GDM1 (cell line): ENCODE results near the gene CYP4A22.
"Not testable (repeated sequence)": the region's sequence is repeated elsewhere in the genome, so short reads cannot be mapped to it uniquely, and the experiment has no call there.

Experiments
- DNase-seq: peaks from one replicate; lab custom pipeline; 2025; lab: John Stamatoyannopoulos, UW

Gene CYP4A22

DNA sequence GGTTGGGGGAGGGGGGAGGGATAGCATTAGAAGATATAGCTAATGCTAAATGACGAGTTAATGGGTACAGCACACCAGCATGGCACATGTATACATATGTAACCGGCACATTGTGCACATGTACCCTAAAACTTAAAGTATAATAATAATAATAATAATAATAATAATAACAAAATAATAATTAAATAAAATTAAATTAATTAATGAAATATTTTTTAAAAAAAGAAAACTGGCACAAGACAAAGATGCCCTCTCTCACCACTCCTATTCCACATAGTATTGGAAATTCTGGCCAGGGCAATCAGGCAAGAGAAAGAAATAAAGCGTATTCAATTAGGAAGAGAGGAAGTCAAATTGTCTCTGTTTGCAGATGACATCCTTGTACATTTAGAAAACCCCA lies 20.7 kb downstream of the CYP4A22 start:
- DNase-seq = not testable (repeated sequence)

DNA sequence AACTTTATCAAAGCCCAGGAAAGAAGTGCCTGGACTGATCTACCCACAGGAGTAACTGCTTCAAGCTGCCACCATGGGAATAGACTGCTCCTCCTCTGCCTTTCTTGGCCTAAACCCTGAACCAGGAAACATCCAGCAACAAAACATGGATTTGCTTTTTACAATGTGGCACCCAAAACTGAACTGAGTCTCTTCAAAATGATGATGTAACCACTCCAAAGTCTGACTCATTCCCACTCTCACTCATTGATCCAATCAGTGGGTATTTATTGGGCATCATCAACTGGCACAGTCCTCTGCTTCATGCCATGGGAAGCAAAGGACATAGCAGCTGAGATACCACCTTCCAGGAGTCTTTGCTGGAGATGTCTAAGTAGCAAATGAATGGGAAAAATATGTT lies 23.5 kb downstream of the CYP4A22 start:
- DNase-seq = no peak

DNA sequence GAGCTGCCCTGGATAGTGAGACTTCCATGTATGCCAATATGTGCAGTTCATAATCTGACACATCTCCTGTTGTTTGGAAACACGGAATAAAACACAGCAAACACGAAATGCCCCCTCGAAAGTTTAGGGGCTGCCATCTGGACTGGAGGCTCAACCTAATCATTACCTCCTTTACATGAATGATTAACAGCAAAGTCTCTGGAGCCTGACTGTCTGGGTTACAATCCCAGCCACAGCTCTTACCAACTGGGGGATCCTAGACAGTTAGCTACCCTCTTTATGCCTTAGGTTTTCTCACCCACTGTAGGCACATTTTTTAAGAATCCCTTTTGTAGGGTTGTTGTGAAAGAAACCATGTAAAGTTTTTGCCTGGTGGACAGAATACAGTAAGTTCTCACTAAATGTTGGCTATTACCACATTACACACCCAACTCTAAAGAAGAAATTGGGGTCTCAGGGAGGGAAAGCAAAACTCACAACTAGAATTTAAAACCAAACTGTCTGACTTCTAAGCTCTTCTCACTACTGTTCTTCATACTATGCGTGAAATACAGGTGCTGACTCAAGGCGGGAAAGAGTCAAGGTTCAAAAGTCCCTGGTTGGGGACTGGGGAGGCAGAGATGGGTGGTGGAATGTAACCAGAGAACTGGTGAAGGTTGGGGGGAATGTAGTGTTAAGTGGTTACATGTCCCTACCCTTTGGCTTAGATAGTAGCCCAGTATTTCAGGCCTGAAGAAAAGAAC lies 24.2 kb downstream of the CYP4A22 start:
- DNase-seq = no peak

DNA sequence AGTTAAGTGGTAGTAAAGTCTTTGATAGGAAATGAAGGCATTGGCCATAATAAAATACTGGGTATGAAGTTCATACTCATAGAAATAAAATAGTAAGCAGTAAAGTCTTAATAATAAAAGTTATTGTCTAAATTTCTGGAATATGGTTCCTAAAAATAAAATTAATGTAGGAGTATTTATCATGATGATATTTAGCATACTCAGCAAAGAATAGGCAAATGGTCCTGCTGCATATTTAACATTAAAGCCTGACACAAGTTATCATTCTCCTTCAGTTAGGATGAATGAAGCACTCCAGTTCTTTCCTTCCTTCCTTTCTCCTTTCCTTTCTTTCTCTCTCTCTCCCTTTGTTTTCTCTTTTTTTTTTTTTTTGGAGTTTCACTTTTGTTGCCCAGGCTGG lies 27.3 kb downstream of the CYP4A22 start:
- no peak for DNase-seq

DNA sequence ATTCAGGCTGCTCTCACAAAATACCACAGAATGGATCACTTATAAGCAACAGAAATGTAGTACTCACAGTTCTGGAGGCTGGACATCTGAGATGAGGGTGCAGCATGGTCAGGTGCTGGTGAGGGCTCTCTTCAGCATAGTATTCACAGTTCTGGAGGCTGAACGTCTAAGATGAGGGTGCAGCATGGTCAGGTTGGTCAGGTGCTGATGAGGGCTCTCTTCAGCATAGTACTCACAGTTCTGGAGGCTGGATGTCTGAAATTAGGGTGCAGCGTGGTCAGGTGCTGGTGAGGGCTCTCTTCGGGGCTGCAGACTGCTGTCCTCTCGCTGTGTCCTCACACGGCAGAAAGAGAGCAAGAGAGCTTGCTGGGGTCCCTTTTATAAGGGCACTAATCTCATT lies 35.5 kb downstream of the CYP4A22 start:
- DNase-seq = no peak

DNA sequence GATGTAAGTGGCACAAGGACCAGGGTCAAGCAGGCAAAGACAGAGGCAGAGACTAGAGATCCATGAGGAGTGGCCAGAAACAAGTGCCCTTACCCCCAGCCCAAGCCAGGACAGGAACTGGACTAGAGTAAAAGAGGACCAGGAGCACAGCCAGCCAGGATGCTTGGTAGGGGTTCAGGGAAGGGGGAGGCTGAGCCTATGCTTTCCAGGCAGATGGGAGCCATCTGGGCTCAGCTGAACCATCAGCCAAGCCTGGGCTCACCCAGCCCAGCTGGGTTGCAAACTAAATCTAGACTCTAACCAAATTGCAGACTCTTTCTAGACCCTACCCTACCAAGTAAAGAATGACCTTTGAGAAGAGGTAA lies 37.4 kb downstream of the CYP4A22 start:
- DNase-seq = no peak

DNA sequence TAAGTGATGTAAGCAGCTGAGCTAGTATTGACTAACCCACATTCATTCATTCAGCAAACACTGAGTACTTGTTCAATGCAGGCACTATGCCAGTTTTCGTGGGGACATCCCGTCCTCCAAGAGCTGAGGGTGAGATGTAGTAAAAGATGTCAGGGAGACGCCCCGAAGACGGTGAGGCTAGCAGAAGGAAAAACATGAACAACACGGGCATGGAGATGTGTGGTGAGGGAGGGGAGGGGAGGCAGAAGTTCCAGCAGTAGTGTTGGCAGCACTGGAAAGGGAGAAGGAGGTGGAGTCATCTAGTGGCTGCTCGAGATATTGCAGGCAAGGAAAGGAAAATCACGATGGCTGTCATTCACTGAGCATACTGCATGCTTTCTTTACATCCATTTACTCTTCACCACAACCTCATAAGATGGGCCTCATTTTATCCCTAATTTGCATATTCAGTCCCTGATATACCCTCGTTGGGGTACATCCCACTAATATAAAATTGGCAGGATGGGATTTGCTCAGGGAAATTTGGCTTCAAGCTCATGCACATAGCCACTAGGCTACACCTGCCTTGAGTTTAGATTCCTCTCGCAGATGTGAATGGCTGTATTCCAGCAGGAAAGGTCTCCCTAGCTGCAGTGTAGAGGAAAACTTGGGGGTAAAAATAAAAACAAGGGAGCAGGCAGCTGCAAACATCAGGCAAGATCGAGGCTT lies 38.1 kb downstream of the CYP4A22 start:
- peak; percentile 58 for DNase-seq

DNA sequence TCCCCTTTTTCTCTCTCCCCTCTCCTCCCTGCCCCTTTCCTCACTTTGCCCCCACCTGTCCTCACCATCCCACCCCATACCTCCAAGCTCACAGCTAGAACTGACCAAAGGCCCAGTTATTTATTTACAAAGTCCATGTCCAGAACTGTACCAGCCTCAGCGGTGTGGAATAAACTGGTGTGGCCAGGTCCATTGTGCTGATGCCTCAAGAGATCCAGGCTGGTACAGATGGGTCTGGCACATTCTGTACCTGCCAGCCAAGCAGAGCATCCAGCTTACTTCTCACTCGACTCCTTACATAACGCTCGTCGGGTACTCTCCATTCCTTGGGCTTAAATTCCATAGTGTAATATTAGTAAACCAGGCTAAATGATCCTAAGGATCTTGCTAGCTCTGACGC lies 40.8 kb downstream of the CYP4A22 start:
- no peak for DNase-seq

DNA sequence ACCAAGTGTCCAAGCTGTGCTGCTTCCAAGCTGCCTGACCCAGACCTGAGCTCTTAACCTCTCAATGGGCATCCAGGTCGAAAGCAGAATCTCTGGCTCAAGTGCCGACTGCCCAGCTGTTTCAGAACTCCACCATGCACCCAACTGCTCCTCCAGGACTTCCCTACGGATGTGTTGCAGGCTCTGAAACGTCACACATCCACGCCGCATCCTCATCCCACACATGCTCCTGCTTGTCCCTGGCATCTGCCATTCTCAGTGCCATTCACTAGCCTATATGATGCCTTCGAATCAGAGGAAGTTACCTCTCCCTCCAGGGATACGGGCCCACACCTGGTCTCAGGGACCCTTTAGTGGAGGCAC lies 41.4 kb downstream of the CYP4A22 start:
- DNase-seq = no peak

DNA sequence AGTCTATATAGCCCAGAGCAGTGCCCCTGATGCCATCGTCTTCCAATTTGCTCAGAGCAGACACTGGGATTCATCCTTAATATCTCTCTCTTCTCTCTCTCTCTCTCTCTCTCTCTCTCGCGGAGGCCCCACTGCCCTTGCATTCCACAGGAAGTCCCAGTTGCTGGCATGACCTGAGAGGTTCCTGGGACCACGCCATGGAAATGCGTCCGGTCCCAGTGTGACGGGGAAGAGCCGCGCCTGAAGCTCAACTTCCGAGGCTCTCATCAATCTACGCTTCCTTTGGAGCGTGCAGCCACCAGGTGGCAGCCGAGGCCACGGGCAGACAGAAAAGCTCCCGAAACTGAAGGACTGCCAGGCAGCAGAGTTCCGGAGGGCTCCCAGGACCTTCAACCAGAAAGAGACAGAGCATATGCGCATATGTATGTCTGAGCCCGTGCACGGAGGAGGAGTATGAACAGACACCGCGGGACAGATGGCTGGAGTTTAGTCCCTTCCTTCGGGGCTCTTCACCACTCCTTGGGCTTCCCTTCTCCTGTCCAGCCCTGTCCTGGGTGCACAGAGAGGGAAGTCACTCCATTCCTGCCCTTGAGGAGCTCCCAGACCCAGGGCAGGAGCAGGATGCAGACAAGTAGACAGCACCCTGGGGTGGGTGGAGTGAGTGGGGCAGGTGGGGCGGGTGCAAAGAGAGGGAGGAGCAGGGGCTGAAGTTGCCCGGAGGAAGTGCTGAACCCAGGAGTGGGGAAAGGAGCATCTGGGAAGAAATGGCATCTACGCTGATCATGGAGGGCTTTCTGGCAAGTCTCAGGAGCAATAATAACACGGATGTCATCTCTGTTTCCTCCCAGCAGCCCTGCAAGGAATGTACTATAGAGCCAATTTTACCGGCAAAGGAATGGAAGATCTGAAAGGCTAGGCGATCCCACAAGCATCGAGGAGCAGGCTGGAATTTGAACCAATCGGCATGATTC lies 42.1 kb downstream of the CYP4A22 start:
- peak; percentile 85 for DNase-seq

DNA sequence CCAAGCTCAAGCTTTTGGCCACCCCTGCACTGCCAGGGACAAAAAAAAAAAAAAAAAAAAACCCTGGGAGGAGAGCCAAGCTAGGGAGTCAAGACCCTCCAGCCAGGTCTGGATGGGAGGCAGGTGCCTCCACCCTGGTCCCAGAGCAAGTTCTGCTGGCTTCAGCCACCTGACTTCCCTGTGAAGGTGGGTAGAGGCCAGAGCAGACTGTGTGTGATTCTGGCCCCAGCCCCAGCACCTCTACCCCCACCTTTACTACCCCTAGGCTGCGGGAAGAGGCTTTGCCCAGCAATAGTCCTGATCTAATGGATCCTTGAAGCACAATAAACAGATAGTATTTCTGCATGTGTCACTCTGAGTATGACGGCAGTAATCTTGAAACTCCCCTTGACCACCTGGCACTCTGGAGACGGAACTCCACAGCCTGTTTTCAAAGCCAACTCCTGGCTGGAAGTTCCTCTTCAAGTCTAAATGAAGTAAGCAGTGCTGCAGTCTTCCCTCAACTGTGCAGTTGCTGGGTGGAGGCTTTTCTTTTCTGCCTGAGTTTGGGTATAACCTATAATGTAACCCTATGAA lies 42.8 kb downstream of the CYP4A22 start:
- DNase-seq = no peak

DNA sequence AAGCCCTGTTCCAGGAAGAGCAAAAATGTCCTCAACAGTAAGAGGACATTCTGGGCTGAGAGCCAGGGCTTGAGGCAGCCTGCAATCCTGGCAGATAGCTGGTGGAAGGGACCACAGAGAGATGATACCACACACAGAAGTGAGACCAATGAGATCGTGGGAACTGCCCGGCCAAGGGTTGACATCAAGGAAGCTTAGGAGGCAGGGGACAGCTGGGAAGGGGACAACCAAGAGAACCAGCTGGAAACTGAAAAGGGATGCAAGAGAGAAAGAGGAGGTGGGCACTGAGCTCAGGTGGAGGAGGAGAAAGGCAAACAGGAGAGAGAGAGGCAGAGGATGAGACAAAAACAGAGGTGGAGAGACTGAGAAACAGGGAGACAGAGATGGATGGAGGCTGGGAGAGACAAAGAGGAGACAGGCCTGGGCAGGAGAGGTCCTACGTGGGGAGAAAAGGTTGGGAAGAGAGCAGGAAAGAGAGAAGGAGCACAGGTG lies 43.4 kb downstream of the CYP4A22 start:
- DNase-seq = no peak

DNA sequence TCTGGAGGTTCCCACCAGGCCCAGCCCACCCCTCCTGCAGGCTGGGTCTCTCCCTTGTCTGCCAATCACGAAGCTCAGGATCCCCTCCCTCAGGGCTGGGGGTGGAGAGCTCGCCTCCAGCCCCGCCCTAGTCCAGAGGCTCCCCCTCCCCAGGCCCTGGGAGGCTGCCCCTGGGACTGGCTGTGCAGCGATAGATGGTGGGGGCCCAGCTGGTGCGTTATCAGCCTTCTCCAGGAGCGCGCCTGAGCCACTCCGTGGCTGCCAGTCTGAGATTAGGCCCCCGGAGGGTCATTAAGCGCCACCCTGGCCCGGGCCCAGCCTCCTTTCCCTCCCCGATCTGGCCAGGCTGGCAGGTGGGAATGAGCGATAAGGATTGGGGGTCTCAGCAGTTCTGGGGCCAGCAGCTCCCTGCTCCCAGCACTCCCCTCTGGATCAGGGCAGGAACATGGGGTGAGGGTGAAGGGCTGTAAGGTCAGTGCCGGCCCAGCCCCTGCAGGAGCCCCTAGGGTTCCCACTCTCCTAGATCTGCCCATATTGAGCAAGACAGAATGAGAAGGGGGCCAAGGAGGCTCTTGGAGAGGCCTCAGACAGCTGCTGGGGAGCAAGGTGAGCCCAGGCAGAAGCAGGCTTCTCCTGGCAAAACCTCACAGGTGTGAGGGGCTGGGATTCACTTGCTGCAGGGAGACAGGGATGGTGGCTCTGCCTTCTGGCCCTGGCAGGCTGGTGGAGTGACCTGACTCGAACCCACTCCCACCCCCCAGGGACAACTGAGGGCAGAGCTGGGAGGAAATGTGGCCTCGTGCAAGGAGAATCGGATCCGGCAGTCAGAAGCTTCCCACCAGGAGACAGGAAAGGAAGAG lies 44.1 kb downstream of the CYP4A22 start:
- no peak for DNase-seq

DNA sequence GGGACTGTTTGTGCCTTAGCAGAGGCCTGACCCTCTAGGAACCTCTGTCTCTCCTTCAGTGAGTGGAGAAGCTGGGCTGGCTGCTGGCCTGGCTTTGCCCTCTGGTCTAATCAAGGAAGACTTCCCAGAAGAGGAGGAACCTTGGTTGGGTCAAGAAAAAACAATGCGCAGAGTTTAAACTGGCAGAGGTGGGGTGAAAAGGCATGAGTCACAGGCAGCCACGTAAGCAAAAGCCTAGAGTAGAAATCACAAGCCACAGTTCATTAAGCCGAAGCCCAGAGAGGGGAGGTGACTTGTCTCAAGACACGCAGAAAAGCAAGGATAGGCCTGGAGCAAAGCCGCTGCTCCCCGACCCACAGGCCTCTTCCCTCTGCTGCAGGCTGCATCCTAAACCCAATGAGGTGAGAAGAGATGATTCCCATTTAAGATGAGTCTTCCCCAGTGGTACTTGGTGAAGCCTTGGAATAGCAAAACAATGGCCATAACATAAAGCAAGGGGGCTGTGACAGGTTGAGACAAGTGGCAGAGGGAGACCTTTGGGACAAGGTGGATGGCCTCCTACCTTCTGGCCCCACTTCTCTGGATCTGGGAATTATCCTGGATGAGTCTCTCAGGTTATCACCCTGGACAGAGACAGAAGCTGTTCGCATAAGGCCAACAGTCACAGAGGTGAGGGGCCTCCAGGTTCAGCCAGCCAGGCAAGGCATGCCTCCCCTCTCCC lies 44.9 kb downstream of the CYP4A22 start:
- no peak for DNase-seq

DNA sequence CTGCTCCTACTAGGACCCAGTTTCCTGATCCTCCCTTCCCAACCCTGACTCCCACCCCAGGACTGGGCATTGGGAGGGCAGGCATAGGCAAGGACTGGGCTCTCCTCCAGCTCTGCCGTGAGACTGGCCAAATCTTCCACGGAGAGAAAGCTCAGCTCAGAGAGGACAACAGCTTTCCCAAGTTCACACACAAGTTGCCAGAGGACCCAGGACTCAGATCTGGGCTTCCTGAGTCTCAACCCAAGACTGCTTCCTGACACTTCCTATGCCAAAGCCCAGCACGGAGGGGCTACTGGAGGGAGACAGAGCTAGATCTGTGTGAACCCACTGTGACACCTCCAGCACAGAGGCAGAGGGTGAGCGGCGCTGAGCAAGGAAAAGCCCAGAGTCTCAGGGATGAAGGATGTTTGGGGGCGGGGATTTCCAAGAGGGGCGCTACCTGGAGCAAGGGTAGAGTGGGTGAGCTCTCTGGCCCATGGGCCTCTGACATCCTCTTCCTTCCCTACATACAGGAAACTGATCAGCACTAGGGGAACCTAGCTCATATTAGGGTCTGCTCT lies 45.5 kb downstream of the CYP4A22 start:
- no peak for DNase-seq

DNA sequence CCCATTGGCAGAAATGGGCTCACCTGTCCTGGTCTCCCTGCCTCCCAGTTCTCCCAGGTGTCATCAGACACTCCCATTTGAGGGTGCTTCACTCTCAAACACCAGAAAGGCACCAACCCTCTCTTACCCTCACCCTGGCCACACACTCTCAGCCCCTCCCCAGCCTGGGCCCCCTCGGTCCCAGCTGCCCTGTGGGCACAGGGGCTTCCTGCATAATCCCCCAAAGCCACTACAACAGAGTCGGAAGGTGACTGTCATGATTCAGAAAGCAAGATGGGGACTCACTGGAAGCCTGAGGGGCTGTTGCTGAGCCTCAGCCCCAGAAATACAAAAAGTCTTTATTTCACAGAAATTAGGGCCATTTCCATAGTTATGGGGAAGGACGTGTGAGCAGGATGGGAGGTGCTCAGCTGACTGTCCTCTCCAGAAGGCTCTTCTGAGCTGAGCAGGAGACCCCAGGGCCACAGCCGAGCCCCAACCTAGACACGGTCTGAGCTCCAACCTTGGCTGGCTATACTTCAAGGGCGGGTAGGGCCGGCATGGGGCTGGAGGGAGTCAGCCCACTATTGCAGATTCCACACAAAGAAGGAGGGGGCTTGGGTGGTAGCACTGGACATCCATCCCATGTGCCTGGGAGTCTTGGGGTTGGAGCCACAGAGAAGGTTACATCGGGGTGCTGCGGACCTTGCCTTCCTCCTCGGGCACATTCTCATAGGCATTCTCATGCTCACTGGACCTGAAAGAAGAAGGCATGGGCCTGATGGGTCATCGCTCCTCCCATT lies 46.3 kb downstream of the CYP4A22 start:
- no peak for DNase-seq

DNA sequence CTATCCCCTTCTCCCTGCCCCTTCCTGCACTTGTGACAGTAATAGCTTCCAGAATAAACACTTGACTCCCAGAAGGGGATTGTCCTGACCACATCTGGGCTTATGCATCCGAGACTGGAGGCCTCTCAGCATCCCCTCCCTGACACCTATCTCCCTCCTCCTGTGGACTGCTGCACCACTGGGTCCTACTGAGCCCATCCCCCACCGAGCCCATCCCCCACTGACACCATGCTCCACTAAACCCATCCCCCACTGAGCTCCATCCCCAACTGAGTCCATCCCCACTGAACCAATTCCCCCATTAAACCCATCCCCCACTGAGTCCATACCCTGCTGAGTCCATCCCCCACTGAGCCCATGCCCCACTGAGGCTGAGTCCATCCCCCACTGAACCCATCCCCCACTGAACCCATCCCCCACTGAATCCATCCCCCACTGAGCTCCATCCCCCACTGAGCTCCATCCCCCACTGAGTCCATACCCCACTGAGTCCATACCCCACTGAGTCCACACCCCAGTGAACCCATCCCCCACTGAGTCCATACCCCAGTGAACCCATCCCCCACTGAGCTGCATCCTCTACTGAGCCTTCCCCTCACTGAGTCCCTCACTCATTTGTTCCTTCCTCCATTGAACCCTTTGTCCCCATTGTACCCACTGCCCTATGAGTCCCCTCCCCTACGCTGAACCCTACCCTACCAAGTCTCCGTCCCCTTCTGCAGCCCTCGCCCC lies 47.0 kb downstream of the CYP4A22 start:
- no peak for DNase-seq

DNA sequence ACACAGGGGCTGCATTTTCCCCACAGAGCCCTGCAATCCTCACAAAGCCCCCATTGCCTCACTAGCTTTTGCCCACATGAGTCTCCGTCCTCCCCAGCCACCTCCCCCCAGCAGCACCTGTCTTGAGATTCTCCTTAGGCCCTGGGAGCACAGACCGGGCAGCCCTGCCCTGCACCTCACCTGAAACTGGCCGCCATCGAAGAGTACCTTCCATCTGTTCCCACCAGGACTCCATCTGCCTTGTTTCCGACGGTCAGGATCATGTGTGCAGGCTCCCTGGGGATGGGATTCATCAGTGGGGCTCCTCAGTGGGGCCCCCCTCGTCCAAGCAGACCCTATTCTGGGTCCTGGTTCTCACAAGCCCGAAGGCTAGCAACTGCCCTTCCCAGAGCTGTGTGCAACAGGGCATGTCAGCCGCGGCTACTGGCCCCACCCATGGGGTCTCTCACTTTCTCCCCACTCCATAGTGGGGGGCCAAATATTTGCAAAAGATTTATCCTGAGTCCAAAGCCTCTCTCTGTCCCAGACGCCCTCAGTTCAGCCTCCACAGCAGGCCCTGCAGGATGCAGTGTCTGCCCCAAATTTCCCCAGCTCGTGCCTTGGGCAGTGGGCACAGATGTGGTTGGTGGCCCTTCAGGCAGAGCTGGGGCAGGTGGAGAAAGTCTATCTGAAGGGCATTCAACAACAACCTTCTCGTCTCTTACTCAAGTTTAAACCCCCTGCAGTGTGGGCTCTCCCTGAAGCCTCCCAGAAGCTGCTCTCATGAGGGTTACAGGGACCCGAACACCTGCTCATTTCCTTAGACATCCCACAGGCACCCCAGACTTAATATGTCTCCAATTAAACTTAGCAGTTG lies 47.8 kb downstream of the CYP4A22 start:
- DNase-seq = no peak
